Tibial nerve (tissue), 4 donors: ENCODE results near the gene ADAMTSL1.

Experiments
- CTCF ChIP-seq, 5 experiments: fragments of 200-600 bp in 3 of 5; fragments of 450-650 bp in 2 of 5; sonication (generic) in 3 of 5; IDR thresholded peaks; one replicate each; pipeline ENCODE4 v1.5.1; 2016 to 2019; ENCODE audit warnings: antibody characterized with exemption in 5 of 5, mild to moderate bottlenecking in 3 of 5, moderate library complexity in 2 of 5
- EP300 ChIP-seq, 2 donors: sonication (generic); formaldehyde crosslinking; IDR thresholded peaks; one replicate each; pipeline ENCODE4 v1.6.1; 2017; ENCODE audit warnings: antibody characterized with exemption in 2 of 2, mild to moderate bottlenecking in 1 of 2
- POLR2A ChIP-seq, 2 donors: fragments of 450-650 bp; IDR thresholded peaks; one replicate each; pipeline ENCODE4 v1.6.1; 2017; ENCODE audit warnings: antibody characterized with exemption in 2 of 2, mild to moderate bottlenecking in 2 of 2, moderate library complexity in 2 of 2

- TF ChIP-seq CTCF (IDR thresholded peaks at IDR 0.05) (no peak), POLR2A (IDR thresholded peaks at IDR 0.05) (no peak), EP300 (IDR thresholded peaks at IDR 0.05) (no peak)
Measured at GRCh38 chr9:18893491-18893890, 419.5 kb downstream of the ADAMTSL1 start.
